HepG2 (cell line): ENCODE data around the gene DDX59. TPM values are rescaled to one million over a fixed set of nuclear protein-coding genes. Genes with fewer than 3 reads are reported as not detected.

Source experiments
- ATAC-seq: fragments of 200-7000 bp; cut with Tn5 transposase; 3 replicates; pipeline ENCODE4 v1.9.1; 2020; ENCODE audit warnings: mild to moderate bottlenecking, moderate library complexity
- Bru-seq: library from RNA; stranded (reverse); fragments of 400-500 nt; gene quantifications from one replicate; lab custom pipeline; 2021; lab: Mats Ljungman, UMichigan
- BruChase-seq, 2 experiments: library from RNA; stranded (reverse); fragments of 400-500 nt; gene quantifications; one replicate each; lab custom pipeline; 2021; lab: Mats Ljungman, UMichigan
- BruUV-seq: library from RNA; stranded (reverse); fragments of 400-500 nt; replicated peaks from 2 replicates; lab custom pipeline; 2021; lab: Mats Ljungman, UMichigan
- CTCF ChIA-PET: fragments of 300-600 bp; formaldehyde crosslinking; extraction: SDS; loops from one replicate; lab custom pipeline; 2021; ENCODE audit warnings: low total read pairs, inconsistent platforms, low intra/inter-chr PET ratio; lab: Yijun Ruan, JAX
- POLR2A ChIA-PET: fragments of 350-600 bp; sonication (Branson Sonifier 250); formaldehyde crosslinking; loops from one replicate; lab custom pipeline; 2020; ENCODE audit warnings: antibody characterized with exemption, inconsistent platforms; lab: Yijun Ruan, JAX
- DNase-seq: peaks from one replicate; pipeline ENCODE4 v3.0.0-alpha.2; 2015; ENCODE audit warnings: low spot score
- FAIRE-seq: peaks from 3 replicates; lab custom pipeline; 2011; peaks lifted over from hg19 to GRCh38; lab: Jason Lieb, UNC
- H2AFZ ChIP-seq: one replicate; pipeline ENCODE4 v1.6.1; 2011; ENCODE audit warnings: low read length, inconsistent platforms
- H3K27ac ChIP-seq: fragments of 300-600 bp; 3 replicates; pipeline ENCODE4 v1.8.0; 2011; ENCODE audit warnings: mixed run types, mild to moderate bottlenecking, mixed read lengths, low read length, inconsistent platforms; ENCODE audit not compliant: insufficient read depth; ENCODE audit errors: extremely low read length
- H3K27me3 ChIP-seq, 2 experiments: fragments of 200-600 bp in 1 of 2; 2 replicates in 1 of 2; 3 replicates in 1 of 2; pipeline versions ENCODE4 v1.6.0 to v1.8.0; 2011; ENCODE audit warnings: low read length in 2 of 2, mild to moderate bottlenecking in 2 of 2, moderate library complexity in 2 of 2, inconsistent platforms in 1 of 2; ENCODE audit not compliant: insufficient read depth in 2 of 2, control insufficient read depth in 1 of 2
- H3K36me3 ChIP-seq, 2 experiments: fragments of 200-600 bp in 1 of 2; replicated peaks in 1 of 2; 2 replicates in 1 of 2; 3 replicates in 1 of 2; pipeline versions ENCODE4 v1.5.1 to v1.8.0; 2011; ENCODE audit warnings: low read length in 2 of 2, inconsistent platforms in 1 of 2; ENCODE audit not compliant: insufficient read depth in 2 of 2, control insufficient read depth in 1 of 2
- H3K4me1 ChIP-seq: 2 replicates; pipeline ENCODE4 v1.5.1; 2012; ENCODE audit warnings: low read length, inconsistent platforms; ENCODE audit not compliant: insufficient read depth
- H3K4me2 ChIP-seq: 2 replicates; pipeline ENCODE4 v1.6.0; 2011; ENCODE audit warnings: low read depth, low read length, inconsistent platforms
- H3K4me3 ChIP-seq, 3 experiments: fragments of 200-600 bp in 1 of 3; sonication (generic), shearing (Covaris generic) in 1 of 3; replicated peaks in 1 of 3; 2 replicates each; pipeline ENCODE4 v1.5.1; 2011 to 2016; ENCODE audit warnings: low read length in 3 of 3, inconsistent platforms in 2 of 3, low read depth in 2 of 3, mild to moderate bottlenecking in 2 of 3, control low read depth in 1 of 3, mixed read lengths in 1 of 3; ENCODE audit not compliant: insufficient read depth in 1 of 3
- H3K79me2 ChIP-seq: one replicate; pipeline ENCODE4 v1.6.1; 2011; ENCODE audit warnings: low read length, inconsistent platforms; ENCODE audit not compliant: insufficient read depth
- H3K9ac ChIP-seq: 2 replicates; pipeline ENCODE4 v1.6.0; 2011; ENCODE audit warnings: mild to moderate bottlenecking, low read depth, low read length, inconsistent platforms; ENCODE audit not compliant: insufficient read depth
- H3K9me3 ChIP-seq: 2 replicates; pipeline ENCODE4 v1.5.1; 2012; ENCODE audit warnings: mild to moderate bottlenecking, low read length
- H4K20me1 ChIP-seq: 2 replicates; pipeline ENCODE4 v1.6.0; 2011; ENCODE audit warnings: inconsistent platforms, mild to moderate bottlenecking, low read length, moderate library complexity; ENCODE audit not compliant: insufficient read depth
- AFF4 ChIP-seq: sonication (generic); formaldehyde crosslinking; IDR thresholded peaks from 2 replicates; pipeline ENCODE4 v1.4.0; 2020; ENCODE audit warnings: missing genetic modification reagents
- CBFB ChIP-seq: sonication (generic); formaldehyde crosslinking; IDR thresholded peaks from 2 replicates; pipeline ENCODE4 v1.4.0; 2020; ENCODE audit warnings: missing genetic modification reagents
- CBX1 ChIP-seq: IDR thresholded peaks from one replicate; pipeline ENCODE4 v1.6.1; 2016; ENCODE audit warnings: antibody characterized with exemption, low read depth
- MXI1 ChIP-seq: IDR thresholded peaks from 3 replicates; pipeline ENCODE4 v1.6.1; 2012; ENCODE audit warnings: low read depth, low read length, inconsistent platforms, borderline replicate concordance
- NAIF1 ChIP-seq: sonication (generic); formaldehyde crosslinking; IDR thresholded peaks from 2 replicates; pipeline ENCODE4 v1.5.0; 2020; ENCODE audit warnings: mild to moderate bottlenecking, missing genetic modification reagents, borderline replicate concordance
- SP1 ChIP-seq, 2 experiments: fragments of 450-650 bp in 1 of 2; sonication (generic) in 1 of 2; formaldehyde crosslinking in 1 of 2; IDR thresholded peaks; 2 replicates each; pipeline versions ENCODE4 v1.4.0 to v1.6.1; 2016 to 2020; ENCODE audit warnings: missing genetic modification reagents in 1 of 2
- ZNF10 ChIP-seq: sonication (generic); formaldehyde crosslinking; IDR thresholded peaks from 2 replicates; pipeline ENCODE4 v1.4.0; 2020; ENCODE audit warnings: mild to moderate bottlenecking, low read depth, missing genetic modification reagents, borderline replicate concordance
- ZNF282 ChIP-seq: fragments of 450-650 bp; IDR thresholded peaks from 2 replicates; pipeline ENCODE4 v1.6.1; 2018; ENCODE audit not compliant: partially characterized antibody
- ZNF468 ChIP-seq: sonication (generic); formaldehyde crosslinking; IDR thresholded peaks from 2 replicates; pipeline ENCODE4 v1.8.0; 2022; ENCODE audit warnings: mild to moderate bottlenecking, moderate library complexity, missing genetic modification reagents
- ZNF549 ChIP-seq: sonication (generic); formaldehyde crosslinking; IDR thresholded peaks from 2 replicates; pipeline ENCODE4 v1.5.0; 2020; ENCODE audit warnings: missing genetic modification reagents
- ZNF616 ChIP-seq: sonication (generic); formaldehyde crosslinking; IDR thresholded peaks from 2 replicates; pipeline ENCODE4 v1.5.0; 2020; ENCODE audit warnings: low read depth, mild to moderate bottlenecking, missing genetic modification reagents
- WGBS: methylation state at CpG from one replicate; pipeline ENCODE4 v1.1.6; 2017; ENCODE audit warnings: low lambda C conversion rate; 5-methylcytosine and 5-hydroxymethylcytosine counted together
- in situ Hi-C: cut with HindIII; loops from 2 replicates; pipeline ENCODE4 v1.10.0; 2017; ENCODE audit warnings: low pct_unique_long_range_greater_than_20kb; ENCODE audit not compliant: extremely low pct_ligation_motif_present
- intact Hi-C: fragments of 100-400 bp; cut with micrococcal nuclease; formaldehyde crosslinking; loops from one replicate; pipeline ENCODE4 v1.10.0; 2022; ENCODE audit not compliant: unreplicated experiment
- long read RNA-seq, 2 experiments: library from RNA in 1 of 2; library from polyadenylated mRNA in 1 of 2; stranded (forward) in 1 of 2; unstranded in 1 of 2; transcript quantifications; one replicate each; pipeline ENCODE4 v2.0.0, GENCODE V29; 2019 to 2022
- polyA minus RNA-seq, 3 experiments: library from RNA; depleted of rRNA, polyadenylated mRNA; stranded (reverse); fragments of >200 nt; gene quantifications; 2 replicates each; pipeline ENCODE4 v1.2.3, GENCODE V29; 2011; ENCODE audit warnings: low replicate concordance in 1 of 3
- polyA plus RNA-seq, 8 experiments: library from polyadenylated mRNA; depleted of rRNA in 3 of 8; stranded (reverse) in 7 of 8; unstranded in 1 of 8; fragments of >200 nt; fragmentation: Illumina TruSeq in 4 of 8; extraction: Trizol in 4 of 8; gene quantifications; 2 replicates each; pipeline versions ENCODE4 v1.2.1 to v1.2.3, GENCODE V29; 2011 to 2016; ENCODE audit warnings: low read depth in 4 of 8, missing spikeins in 1 of 8, mixed read lengths in 1 of 8; ENCODE audit not compliant: insufficient read depth in 1 of 8
- total RNA-seq, 5 experiments: library from RNA; depleted of rRNA; stranded (reverse); fragments of >200 nt; fragmentation: Illumina TruSeq; extraction: Trizol; gene quantifications; 2 replicates each; pipeline ENCODE4 v1.2.3, GENCODE V29; 2016; ENCODE audit warnings: low read depth in 1 of 5

Gene DDX59
- total RNA-seq (2016; rRNA removed; fragmentation: Illumina TruSeq; extraction: Trizol) (14.8 and 21.7 TPM in 2 replicates), polyA plus RNA-seq (2011; rRNA removed) (11.5 and 12.1 TPM in 2 replicates), polyA minus RNA-seq (2011; rRNA and poly(A)+ RNA removed; ENCODE audit: low replicate concordance) (4.5 and 17.0 TPM in 2 replicates), Bru-seq, nascent RNA (percentile 57 among the genes with signal in this experiment), BruChase-seq, experiment 1, labeled RNA remaining after a 6-hour chase (percentile 61 among the genes with signal in this experiment), BruChase-seq, experiment 2, labeled RNA remaining after a 2-hour chase (percentile 59 among the genes with signal in this experiment)
- 9.7 and 10.1 TPM in 2 replicates for total RNA-seq (2016; cell fraction: cytosol; rRNA removed; fragmentation: Illumina TruSeq; extraction: Trizol; ENCODE audit: low read depth)
- total RNA-seq (2016; cell fraction: insoluble cytoplasmic fraction; rRNA removed; fragmentation: Illumina TruSeq; extraction: Trizol): 15.3 and 21.6 TPM in 2 replicates
- total RNA-seq (2016; cell fraction: membrane; rRNA removed; fragmentation: Illumina TruSeq; extraction: Trizol): 15.6 and 16.7 TPM in 2 replicates
- total RNA-seq (2016; cell fraction: nucleus; rRNA removed; fragmentation: Illumina TruSeq; extraction: Trizol): 9.1 and 12.1 TPM in 2 replicates
- polyA plus RNA-seq (2011; cell fraction: cytosol; rRNA removed): 6.3 and 9.1 TPM in 2 replicates
- polyA plus RNA-seq (2011; cell fraction: nucleus; rRNA removed): 6.7 and 7.1 TPM in 2 replicates
- polyA plus RNA-seq (2012): 9.1 and 10.8 TPM in 2 replicates
- polyA plus RNA-seq (2016; cell fraction: cytosol; fragmentation: Illumina TruSeq; extraction: Trizol; ENCODE audit: low read depth): 4.8 and 6.4 TPM in 2 replicates
- polyA plus RNA-seq (2016; cell fraction: insoluble cytoplasmic fraction; fragmentation: Illumina TruSeq; extraction: Trizol; ENCODE audit: low read depth): 23.9 and 24.2 TPM in 2 replicates
- polyA plus RNA-seq (2016; cell fraction: membrane; fragmentation: Illumina TruSeq; extraction: Trizol; ENCODE audit: low read depth): 7.6 and 9.1 TPM in 2 replicates
- polyA plus RNA-seq (2016; cell fraction: nucleus; fragmentation: Illumina TruSeq; extraction: Trizol; ENCODE audit: insufficient read depth, low read depth): 20.1 and 20.2 TPM in 2 replicates
- 4.5 and 6.7 TPM in 2 replicates for polyA minus RNA-seq (2011; cell fraction: cytosol; rRNA and poly(A)+ RNA removed)
- 12.6 and 15.3 TPM in 2 replicates for polyA minus RNA-seq (2011; cell fraction: nucleus; rRNA and poly(A)+ RNA removed)
- long read RNA-seq, experiment 1, partial matches to known transcripts: 4 of 10 reads
- long read RNA-seq, experiment 1, other reads (novel, unspliced or antisense): 4 of 10 reads
- long read RNA-seq, experiment 2, transcript DDX59-201 (8 exons, 2,289 nt): major isoform, 7 of 15 reads
- long read RNA-seq, experiment 2, partial matches to known transcripts: 3 of 15 reads
- long read RNA-seq, experiment 2, other reads (novel, unspliced or antisense): 5 of 15 reads

DNA sequence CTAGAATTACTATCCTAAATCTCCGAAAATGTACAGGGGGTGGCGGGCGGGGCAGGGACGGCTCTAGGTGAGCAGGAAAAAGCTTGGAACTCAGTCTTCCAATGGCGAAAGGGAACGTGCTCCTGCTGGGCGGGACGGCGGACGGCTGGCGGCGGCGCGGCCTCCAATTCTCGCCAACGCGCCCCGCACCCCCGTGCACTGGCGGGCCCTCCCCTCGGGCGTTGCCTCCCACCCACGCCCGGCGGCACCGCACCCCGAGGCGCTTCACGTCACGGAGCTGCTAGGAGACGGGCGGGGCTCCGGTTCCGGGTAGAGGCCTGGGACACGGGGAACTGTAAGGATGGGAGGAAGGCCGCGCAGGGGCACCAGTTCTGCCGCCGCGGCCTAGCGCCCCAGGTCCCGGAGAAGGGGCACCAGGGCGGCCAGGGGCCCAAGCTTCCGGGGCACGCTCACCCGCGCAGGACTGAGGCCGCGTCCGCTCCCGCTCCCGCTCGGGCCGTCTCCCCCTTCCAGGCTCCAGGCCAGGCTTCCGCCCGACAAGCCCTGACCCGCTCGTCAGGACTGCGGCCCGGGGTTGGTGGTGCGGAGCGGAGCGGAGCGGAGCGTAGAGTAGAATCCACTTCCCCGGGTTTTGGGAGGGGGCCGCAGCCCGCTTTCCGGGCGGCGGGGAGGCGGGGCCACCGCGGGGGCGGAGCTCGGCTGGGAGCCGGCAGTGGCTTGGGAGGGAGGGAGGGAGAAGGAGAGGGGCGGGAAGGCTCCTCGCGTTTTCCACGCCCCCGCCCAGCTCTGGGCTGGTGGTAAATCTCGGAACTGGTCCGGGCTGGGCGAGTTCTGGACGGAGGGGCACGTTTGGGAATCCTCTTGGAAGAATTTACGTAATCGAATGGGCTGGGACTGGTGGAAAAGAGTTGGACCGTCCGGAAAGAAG lies at the start of gene DDX59:
Gene DDX59, minus strand, starts transcription at position 594 of the 928 bp plus-strand sequence. CDS start 3,167 bp downstream, outside the sequence.
- in situ Hi-C loops: no loop called here
- ATAC-seq: peak; percentile 93
- peak; percentile 34 for TF ChIP-seq CBX1
- peak; percentile 69; the same call in 1 of the 2 replicates for TF ChIP-seq NAIF1 (CRISPR knock-in tag)
- no peak for TF ChIP-seq ZNF468 (CRISPR knock-in tag)
- no peak for TF ChIP-seq AFF4 (CRISPR knock-in tag)
- no peak for TF ChIP-seq ZNF549 (CRISPR knock-in tag)
- TF ChIP-seq CBFB (CRISPR knock-in tag): peak; percentile 73
- no peak for TF ChIP-seq ZNF282
- peak; percentile 33; the same call in 1 of the 3 replicates for TF ChIP-seq MXI1
- TF ChIP-seq ZNF10 (CRISPR knock-in tag): no peak
- TF ChIP-seq ZNF616 (CRISPR knock-in tag): no peak
- TF ChIP-seq SP1 (IDR thresholded peaks at IDR 0.05): no peak
- TF ChIP-seq SP1 (CRISPR knock-in tag; IDR thresholded peaks at IDR 0.05): peak; percentile 77

More for the DNA sequence above, at the start of gene DDX59:
- POLR2A ChIA-PET: interaction anchor here (0.7 to 2.3 kb wide), 28 partner anchors 10 to 488 kb away, joined by 3 to 30 read pairs (median 4); partner anchors contain the start of genes CAMSAP2 and KIF14
- Histone ChIP-seq H3K36me3 (peaks cover 0 to 12% of the 10 kb centered on the region in 2 experiments), H3K4me1 (peaks cover 18% of the 10 kb centered on the region), H3K4me2 (peak within 1 kb of the TSS; percentile 83), H3K79me2 (peaks cover 9% of the 10 kb centered on the region), H3K27me3 (no peaks in the 10 kb centered on the region), H2AFZ (peak within 1 kb of the TSS; percentile 80), H3K9me3 (no peaks in the 10 kb centered on the region), H3K4me3 (peak within 1 kb of the TSS; percentile 86 to 94 (median 87)), H3K27ac (peak within 1 kb of the TSS; percentile 98), H4K20me1 (no peaks in the 10 kb centered on the region), H3K9ac (peak within 1 kb of the TSS; percentile 97)
- no TSS peak for BruUV-seq
- CTCF ChIA-PET: no interaction called here
- WGBS: under 1% methylated on average over 27 of the region's 91 CpGs
- intact Hi-C loops: loop anchor here (2.0 kb wide), 3 partner anchors 49 to 133 kb away; partner anchors contain the start of genes CAMSAP2 and KIF14
- FAIRE-seq (peak; percentile 48), DNase-seq (peak; percentile 94)
